HG03520 (cell line): ENCODE results near the gene TMEM256.

Experiments used
- ATAC-seq: cut with Tn5 transposase; IDR thresholded peaks from one replicate; pipeline ENCODE4 v1.9.1; 2021; ENCODE audit warnings: mild to moderate bottlenecking, moderate library complexity; ENCODE audit not compliant: unreplicated experiment

The TMEM256 gene

DNA sequence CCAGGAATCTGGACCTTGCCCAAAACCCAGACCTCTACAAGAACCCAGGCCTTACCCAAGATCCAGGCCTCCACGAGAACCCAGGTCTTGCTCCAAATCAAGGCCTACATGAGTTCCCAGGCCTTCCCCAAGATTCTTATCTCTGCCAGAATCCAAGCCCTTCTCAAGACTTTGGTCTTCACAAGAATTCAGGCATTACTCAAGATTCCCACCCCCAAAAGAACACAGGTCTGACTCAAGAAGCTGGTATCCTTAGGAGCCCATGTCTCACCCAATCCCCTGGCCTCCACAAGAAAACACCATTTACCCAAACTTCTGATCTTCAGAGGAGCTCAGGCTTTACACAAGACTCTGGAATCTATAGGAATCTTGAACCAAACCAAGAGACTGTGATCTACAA is 27.3 kb upstream of the TMEM256 start:
- ATAC-seq = no peak

DNA sequence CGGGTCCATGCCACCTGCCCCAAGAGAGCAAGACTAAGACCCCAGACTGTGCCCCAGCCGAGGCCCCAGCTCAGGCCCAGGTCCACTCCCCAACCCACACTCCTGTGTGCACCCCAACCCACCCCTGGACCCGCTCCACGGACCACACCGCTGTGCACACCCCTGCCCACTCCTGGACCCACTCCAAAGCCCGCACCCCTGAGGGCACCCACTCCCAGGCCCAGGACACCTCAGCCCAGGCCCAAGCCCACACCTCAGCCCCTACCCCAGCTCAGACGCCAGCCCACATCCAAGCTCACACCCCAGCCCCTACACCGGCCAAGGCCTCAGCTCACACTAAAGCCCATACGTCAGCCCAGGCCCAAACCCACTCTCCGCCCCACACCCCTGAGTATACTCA is 25.8 kb upstream of the TMEM256 start:
- ATAC-seq = no peak

DNA sequence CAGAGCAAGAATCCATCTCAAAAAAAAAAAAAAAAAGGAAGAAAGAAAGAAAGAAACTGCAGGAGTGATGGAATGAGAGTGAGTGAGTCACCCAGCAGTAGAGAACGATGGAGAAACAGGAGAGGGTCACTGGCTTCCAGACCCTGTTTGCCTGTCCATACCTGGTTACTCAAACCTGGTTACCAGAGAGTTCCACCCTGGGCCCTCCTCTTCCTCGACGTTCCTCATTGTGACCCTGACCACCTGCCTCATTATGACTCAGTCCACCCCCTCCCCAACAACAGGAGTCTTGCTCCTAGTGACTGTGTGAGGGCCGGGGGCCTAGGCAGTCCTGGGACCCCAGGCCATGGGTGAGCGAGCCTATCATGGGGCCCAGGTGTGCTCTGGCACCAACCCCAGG is 24.7 kb upstream of the TMEM256 start, which contains the start of gene SPEM3:
Gene SPEM3 (plus strand): TSS at position 301 of the 400 bp plus-strand sequence. CDS start 46 bp downstream, at position 347.
- no peak for ATAC-seq

DNA sequence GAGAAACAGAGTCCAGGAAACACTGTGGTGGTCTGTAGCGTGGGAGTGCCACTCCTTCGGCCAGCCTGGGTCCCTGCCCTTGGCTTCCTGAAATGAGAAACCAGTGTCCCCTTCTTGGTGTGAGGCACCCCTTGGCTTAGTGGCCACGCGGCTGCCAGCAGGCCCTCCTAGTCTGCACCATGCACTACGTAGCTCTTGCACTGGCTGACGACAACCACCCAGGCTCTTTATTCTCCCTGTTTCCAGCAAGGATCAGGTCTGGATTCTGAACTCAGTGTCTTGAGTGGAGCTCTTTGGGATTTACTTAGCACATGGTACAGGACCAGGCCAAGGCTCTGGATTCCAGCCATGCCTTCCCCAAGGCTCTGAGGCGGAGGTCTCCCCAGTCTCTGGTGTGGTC is 23.7 kb upstream of the TMEM256 start:
- ATAC-seq = no peak

DNA sequence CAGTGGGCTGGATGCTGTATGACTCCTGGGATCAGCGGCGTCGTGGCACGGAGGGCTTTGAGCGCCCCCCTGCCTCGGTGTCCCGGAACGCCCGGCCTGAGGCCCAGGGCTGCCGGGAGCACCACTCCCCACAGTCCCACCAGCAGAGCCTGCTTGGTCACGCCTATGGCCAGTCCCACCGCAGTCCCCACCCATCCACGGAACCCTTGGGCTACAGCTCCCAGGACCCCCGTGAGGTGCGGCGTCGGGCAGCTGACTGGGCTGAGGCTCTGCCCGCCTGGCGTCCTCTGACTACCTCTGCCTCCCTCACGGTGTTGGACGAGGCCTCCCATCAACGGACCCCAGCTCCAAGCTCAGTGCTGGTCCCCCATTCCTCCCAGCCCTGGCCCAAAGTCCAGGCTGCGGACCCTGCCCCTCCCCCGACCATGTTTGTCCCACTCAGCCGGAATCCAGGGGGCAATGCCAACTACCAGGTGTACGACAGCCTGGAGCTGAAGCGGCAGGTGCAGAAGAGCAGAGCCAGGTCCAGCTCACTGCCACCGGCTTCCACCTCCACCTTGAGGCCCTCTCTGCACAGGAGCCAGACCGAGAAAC is 23.1 kb upstream of the TMEM256 start:
- ATAC-seq = no peak

DNA sequence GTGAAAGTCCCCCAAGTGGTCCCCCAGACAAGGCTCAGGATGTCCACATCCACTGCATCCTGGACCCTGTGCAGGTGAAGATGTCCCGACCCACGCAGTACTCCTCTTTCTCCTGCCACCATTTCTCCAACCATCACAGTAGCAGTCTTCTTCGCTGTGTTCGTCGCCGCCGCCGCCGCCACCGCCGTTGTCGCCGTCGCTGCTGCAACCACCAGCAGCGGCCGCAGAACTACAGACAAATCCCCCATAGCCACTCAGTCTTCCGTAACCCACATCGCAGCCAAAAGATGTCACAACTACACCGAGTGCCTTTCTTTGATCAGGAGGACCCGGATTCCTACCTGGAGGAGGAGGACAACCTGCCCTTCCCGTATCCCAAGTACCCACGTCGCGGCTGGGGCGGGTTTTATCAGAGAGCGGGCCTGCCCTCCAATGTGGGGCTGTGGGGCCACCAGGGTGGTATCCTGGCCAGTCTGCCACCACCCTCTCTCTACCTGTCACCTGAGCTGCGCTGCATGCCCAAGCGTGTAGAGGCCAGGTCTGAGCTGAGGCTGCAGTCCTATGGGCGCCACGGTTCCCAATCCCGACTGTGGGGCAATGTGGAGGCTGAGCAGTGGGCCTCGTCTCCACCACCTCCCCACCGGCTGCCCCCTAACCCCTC is 22.4 kb upstream of the TMEM256 start:
- no peak for ATAC-seq

DNA sequence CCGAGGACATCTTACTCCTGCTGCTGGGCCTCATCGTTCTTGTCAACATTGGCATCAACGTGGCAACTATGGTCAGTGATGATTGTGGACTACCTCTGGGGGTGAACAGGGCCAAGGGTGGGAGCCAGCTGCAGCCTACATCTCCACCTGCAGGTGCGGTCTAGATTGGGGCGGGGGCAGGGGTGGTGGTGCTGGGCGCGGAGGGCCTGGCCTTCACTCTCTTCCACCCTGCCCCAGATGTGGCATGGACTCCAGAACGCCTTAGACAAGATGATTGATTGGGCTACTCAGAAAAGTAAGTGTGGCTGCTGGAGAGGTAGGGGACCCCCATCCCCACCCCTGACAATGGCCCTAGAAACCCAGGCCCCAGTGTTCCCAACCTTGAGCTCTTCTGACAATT is 21.9 kb upstream of the TMEM256 start:
- no peak for ATAC-seq

DNA sequence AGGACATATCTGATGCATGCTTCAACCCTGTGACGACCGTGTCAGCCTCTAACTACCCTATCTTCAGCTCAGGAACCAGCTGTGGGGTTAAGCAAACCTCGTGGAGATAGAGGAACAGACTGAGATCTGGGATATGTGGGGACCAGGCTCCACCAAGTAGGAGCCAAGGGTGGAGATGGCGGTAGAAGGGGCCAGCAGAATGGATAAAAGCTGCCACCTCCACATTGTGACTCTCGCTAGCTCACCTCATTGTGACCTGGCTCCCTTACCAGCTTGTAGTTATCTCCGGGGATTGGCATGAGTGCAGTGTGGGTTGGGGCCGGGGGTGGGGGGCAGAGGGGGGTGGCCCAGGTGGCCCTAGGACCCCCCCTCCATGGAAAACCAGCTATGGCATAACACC is 21.4 kb upstream of the TMEM256 start, which contains the start of gene SPEM2:
Gene SPEM2 (plus strand): TSS at position 301 of the 400 bp plus-strand sequence. CDS start 73 bp downstream, at position 374.
- no peak for ATAC-seq

DNA sequence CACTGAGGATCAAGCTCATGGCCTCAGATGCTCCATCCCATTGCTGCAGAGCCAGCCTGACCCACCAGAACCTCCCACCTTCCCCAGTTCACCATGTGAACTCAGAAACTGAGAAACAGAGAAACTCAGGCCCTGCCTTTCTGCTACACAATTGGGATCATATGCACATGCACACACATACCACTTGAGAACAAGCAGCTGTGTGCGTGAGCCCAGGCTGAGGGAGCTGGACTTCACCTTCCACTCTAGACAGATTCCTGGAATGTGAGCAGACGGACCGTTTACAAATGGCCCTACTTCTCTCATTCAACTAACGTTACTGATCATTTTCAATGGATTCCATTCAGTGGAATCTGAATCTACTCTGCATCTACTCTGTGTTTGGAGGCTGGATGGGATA is 19.8 kb upstream of the TMEM256 start:
- ATAC-seq = no peak

DNA sequence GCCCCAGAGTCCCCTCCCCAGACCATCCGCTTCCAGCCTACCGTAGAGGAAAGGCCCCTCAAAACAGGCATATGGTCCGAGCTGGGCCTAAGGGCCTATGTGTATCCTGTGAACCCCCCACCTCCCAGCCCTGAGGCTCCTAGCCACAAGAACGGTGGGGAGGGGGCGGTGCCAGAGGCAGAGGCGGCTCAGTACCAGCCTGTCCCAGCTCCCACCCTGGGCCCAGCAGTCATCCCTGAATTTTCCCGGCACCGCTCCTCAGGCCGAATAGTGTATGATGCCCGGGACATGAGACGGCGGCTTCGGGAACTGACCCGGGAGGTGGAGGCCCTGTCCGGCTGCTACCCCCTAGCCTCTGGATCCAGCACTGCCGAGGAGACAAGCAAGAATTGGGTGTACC is 17.3 kb upstream of the TMEM256 start:
- ATAC-seq = no peak

DNA sequence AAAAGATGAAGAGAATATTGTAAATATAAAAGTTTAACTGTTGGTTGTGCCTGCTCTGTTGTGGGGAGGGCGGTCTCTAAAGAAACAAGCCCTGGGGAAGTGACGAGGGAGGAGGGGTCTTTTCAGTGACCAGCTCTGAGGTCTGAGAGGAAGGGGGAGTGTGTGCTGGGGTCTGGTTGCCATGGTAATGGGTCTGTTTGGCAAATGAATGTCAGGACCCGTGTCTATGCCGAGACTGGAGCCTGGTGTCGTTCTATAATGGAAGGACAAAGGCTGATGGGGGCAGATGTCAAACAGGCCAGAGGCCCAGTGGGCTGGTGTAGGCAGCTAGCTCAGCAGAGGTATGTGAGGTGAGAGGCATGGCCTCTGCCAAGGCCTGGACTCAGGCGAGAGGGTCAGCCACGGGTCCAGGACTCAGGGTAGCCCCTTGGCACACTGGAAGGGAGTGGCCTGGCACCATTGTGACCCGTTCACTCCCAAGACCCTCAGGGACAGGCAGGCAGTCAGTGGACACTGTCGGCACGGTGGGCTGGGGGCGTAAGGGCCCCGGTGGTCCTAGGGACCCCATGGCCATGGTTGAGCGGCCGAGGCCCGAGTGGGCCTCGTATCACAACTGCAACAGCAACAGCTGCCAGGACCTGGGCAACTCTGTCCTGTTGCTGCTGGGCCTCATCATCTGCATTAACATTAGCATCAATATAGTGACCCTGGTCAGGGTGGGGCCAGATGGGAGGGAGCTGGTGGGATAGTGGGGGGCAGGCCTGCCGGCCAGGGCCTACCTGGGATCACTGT is 16.1 kb upstream of the TMEM256 start, which contains the start of gene SPEM1:
Gene SPEM1 (plus strand): TSS at position 506 of the 792 bp plus-strand sequence. CDS start 61 bp downstream, at position 567.
- ATAC-seq = no peak

DNA sequence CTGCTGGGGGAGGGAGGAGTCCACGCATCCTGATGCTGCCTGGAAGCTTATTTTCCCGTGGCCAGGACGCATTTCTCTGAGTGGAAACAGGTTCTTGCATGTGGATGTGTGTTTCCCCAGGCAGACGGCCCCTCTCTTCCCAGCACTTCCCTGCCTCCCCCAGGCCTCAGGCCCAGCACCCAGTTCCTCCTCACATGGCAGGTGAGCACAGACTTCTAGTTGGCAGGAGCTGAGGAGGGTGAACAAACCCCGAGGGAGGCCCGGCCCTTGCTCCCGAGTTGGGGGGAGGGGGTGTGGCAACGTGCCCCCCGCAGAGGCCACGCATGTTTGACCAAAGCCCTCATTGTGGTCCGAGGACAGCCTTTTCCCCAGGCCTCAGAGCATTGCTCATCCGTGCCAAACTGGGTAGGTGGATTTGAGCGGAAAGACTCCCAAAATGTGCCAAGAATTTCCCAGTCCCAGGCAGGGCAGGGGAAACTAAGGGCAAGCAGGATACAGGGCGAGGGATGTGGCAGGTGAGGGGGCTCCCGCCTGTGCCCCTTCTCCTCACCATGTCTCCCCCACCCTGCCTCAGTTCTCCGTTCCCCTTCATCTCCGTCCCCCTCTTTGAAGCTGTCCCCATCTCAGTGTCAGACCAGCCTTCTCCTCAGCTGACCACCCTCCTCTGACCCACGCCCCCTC is 14.7 kb upstream of the TMEM256 start:
- ATAC-seq = no peak

DNA sequence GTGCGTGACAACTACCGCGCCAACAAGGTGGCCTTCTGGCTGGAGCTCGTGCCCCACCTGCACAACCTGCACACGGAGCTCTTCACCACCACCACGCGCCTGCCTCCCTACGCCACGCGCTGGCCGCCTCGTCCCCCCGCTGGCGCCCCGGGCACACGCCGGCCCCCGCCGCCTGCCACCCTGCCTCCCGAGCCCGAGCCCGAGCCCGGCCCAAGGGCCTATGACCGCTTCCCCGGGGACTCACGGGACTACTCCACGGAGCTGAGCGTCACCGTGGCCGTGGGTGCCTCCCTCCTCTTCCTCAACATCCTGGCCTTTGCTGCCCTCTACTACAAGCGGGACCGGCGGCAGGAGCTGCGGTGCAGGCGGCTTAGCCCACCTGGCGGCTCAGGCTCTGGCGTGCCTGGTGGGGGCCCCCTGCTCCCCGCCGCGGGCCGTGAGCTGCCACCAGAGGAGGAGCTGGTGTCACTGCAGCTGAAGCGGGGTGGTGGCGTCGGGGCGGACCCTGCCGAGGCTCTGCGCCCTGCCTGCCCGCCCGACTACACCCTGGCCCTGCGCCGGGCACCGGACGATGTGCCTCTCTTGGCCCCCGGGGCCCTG is 13.3 kb upstream of the TMEM256 start:
- no peak for ATAC-seq

DNA sequence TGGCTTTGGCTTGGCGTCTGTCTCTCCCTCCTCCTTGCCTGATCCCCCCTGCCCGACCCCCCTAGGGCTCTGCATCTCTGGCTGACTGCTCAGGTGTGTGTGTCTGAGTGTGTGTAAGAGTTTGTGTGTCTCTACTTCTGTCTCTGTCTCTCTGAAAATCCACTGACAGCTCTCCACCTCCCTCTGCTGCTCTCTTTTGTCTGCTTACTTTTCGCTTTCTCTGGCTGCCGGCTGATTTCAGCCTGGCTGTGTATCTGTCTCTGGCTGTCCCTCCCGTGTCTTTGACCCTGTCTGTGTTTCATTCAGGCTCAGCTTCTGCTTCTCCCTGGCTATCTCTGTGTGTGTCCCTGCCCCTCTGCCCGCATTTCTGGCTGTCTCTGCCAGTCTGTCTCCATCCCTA is 12.4 kb upstream of the TMEM256 start:
- no peak for ATAC-seq

DNA sequence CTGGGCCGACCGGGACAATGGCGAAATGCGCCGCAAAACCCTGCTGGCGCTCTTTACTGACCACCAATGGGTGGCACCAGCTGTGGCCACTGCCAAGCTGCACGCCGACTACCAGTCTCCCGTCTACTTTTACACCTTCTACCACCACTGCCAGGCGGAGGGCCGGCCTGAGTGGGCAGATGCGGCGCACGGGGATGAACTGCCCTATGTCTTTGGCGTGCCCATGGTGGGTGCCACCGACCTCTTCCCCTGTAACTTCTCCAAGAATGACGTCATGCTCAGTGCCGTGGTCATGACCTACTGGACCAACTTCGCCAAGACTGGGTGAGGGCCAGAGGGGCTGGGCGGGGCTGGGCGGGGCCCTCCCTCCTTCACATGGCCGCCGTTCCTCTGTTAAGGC is 11.9 kb upstream of the TMEM256 start:
- no peak for ATAC-seq

DNA sequence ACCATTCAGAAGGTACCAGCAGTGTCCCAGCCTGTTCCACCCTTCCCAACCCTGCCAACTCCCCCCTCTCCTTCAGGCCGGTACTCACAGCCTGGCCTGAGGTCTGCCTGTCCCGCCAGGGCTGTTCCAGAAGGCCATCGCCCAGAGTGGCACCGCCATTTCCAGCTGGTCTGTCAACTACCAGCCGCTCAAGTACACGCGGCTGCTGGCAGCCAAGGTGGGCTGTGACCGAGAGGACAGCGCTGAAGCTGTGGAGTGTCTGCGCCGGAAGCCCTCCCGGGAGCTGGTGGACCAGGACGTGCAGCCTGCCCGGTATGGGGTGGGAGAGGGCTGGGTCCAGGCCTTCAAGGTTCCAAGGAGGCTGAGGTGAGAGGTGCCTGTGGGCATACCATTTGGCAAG is 10.9 kb upstream of the TMEM256 start:
- ATAC-seq = no peak

DNA sequence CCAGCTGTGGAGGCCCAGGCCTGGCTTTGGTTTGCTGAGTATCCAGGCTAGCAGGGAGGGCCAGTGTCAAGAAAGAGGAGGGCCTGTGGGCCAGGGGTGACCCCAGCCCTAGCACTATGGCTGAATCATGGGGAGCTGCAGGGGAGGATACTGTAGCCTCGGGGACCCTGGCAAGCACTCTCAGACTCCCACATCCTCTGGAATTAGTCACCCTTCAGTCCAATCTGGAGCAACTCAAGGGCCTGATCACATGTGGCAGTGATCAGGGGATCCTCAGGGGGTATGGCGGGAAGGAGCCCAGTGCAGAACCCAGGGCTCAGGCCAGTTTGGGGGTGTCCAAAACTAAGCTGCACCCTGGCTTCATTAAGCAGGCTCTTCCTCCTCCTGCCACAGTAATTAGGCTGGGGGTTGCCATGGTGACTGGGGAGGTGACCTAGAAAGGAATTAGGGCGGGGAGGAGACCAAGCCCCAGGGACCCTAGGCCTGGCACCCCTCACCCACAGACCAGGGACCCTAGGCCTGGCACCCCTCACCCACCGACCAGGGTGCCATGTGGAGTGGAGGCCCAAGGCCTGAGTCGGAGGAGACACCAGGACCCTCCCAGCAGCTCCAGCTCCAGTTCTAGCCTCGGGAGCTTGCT is 9.6 kb upstream of the TMEM256 start:
- no peak for ATAC-seq

DNA sequence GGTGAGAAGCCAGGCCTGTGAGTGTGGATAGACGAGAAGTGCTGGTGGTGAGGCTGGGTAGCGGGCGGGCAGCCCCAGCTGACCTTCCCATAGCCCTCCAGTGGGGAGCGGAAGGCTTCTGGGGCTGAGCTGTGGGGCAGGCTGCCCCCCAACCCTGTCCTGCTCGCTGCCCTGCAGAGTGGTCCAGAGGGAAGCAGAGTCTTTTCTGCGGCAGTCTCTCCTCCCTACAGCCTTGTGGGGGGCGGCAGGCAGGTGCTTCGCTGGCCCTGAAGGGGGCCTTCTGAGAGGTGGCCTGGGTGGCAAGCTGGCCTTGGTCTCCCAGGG is 7.5 kb upstream of the TMEM256 start:
- ATAC-seq = no peak

DNA sequence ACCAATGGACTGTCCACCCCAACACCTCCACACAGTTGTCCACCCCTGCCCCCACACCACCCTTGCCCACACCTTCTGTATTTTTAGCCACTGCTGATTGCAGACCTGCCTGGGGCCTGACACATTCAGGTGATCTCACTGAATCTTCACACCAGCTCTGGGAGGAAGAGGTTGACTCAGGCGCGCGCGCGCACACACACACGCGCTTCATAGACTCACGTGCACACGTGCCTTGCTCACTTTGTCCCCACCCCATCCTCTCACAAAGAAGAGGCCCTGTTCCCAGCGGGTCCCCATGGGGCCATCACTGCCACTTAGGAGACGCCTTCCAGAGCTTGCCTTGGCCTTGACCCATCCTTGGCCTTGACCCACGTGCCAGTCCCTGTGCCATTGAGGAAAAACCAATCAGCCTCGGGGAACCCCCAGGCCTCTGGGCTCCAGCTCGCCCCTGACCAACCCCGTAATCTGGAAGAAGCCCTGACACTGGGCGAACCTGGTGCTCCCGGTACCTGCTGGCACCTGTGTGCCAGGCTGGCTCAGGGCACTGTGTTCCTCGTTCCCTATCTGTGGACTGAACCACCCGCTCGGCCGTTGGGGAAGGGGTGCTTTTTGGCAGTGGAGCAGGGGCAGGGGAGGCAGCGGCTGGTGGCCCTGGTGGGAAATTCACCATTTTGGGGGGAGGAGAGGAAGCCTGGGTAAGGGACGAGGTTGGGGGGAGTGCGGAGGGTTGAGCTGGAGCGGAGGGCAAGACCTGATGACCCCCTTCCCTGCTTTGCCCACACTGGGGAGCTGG is 6.9 kb upstream of the TMEM256 start:
- ATAC-seq = no peak

DNA sequence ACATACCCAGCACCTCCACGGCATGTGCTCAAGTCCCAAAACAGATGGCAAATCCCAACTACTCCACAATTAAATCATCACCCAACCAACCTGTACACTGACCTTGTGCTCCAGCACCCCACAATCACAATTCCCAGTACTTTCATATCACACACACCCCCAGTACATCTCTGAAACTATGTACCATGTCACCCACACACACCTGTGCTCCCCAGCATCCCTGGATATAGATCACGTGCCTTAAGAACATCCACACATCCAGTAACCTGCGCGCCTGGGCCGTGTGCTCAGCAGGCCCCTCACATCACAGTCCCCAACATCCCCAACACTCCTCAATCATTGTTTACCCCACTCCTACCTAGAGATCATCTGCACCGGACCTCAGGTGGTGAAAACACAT is 5.8 kb upstream of the TMEM256 start:
- no peak for ATAC-seq
